H9 (cell line): ENCODE data around the gene DMBT1. TPM values are rescaled to one million over a fixed set of nuclear protein-coding genes. Genes with fewer than 3 reads are reported as not detected.

Experiments used
- DNase-seq: peaks from one replicate; pipeline ENCODE4 v3.0.0-alpha.2; 2017
- H2AFZ ChIP-seq: one replicate; pipeline ENCODE4 v1.6.1; 2013; ENCODE audit warnings: mild to moderate bottlenecking, low read length, control low read depth, moderate library complexity
- H2AK5ac ChIP-seq: 2 replicates; pipeline ENCODE4 v1.6.1; 2013; ENCODE audit warnings: low read length, control low read depth, mixed read lengths; ENCODE audit not compliant: insufficient read length
- H2BK120ac ChIP-seq: one replicate; pipeline ENCODE4 v1.6.1; 2013; ENCODE audit warnings: low read depth, mild to moderate bottlenecking, low read length, control low read depth, inconsistent platforms; ENCODE audit not compliant: poor library complexity, severe bottlenecking
- H2BK12ac ChIP-seq: 2 replicates; pipeline ENCODE4 v1.6.1; 2013; ENCODE audit warnings: low read length, control low read depth, mixed read lengths, low read depth; ENCODE audit not compliant: insufficient read length
- H2BK15ac ChIP-seq: 2 replicates; pipeline ENCODE4 v1.6.1; 2013; ENCODE audit warnings: low read depth, low read length, control low read depth
- H2BK20ac ChIP-seq: one replicate; pipeline ENCODE4 v1.6.1; 2013; ENCODE audit warnings: low read depth, mild to moderate bottlenecking, low read length, control low read depth, inconsistent platforms; ENCODE audit not compliant: poor library complexity, severe bottlenecking
- H2BK5ac ChIP-seq: 2 replicates; pipeline ENCODE4 v1.6.1; 2013; ENCODE audit warnings: low read length, control low read depth, mixed read lengths; ENCODE audit not compliant: insufficient read length
- H3K14ac ChIP-seq: 2 replicates; pipeline ENCODE4 v1.6.1; 2013; ENCODE audit warnings: low read length, control low read depth; ENCODE audit not compliant: insufficient read depth
- H3K18ac ChIP-seq: 2 replicates; pipeline ENCODE4 v1.6.1; 2013; ENCODE audit warnings: low read depth, mild to moderate bottlenecking, mixed read lengths, low read length, control low read depth; ENCODE audit not compliant: insufficient read length
- H3K23ac ChIP-seq: 2 replicates; pipeline ENCODE4 v1.6.1; 2013; ENCODE audit warnings: low read length, control low read depth, mixed read lengths, low read depth; ENCODE audit not compliant: insufficient read length
- H3K23me2 ChIP-seq: 2 replicates; pipeline ENCODE4 v1.6.1; 2013; ENCODE audit warnings: low read depth, mild to moderate bottlenecking, mixed read lengths, low read length, control low read depth; ENCODE audit not compliant: insufficient read length, poor library complexity, severe bottlenecking
- H3K27ac ChIP-seq: 2 replicates; pipeline ENCODE4 v1.5.1; 2013; ENCODE audit warnings: low read length, control low read depth, mixed read lengths, low read depth; ENCODE audit not compliant: insufficient read length
- H3K27me3 ChIP-seq: 2 replicates; pipeline ENCODE4 v1.6.1; 2013; ENCODE audit warnings: low read length, control low read depth, inconsistent platforms; ENCODE audit not compliant: insufficient read depth
- H3K4ac ChIP-seq: 2 replicates; pipeline ENCODE4 v1.6.1; 2013; ENCODE audit warnings: low read depth, mild to moderate bottlenecking, control low read depth, inconsistent platforms, low read length, moderate library complexity
- H3K4me1 ChIP-seq: 2 replicates; pipeline ENCODE4 v1.6.1; 2013; ENCODE audit warnings: low read length, control low read depth, inconsistent platforms; ENCODE audit not compliant: insufficient read depth
- H3K4me2 ChIP-seq: 2 replicates; pipeline ENCODE4 v1.6.1; 2013; ENCODE audit warnings: low read length, control low read depth, mixed read lengths; ENCODE audit not compliant: insufficient read length, insufficient read depth
- H3K56ac ChIP-seq: 2 replicates; pipeline ENCODE4 v1.6.1; 2013; ENCODE audit warnings: low read depth, mild to moderate bottlenecking, mixed read lengths, low read length, control low read depth; ENCODE audit not compliant: insufficient read length
- H3K79me1 ChIP-seq: 2 replicates; pipeline ENCODE4 v1.6.1; 2013; ENCODE audit warnings: low read depth, mild to moderate bottlenecking, moderate library complexity, low read length, control low read depth, inconsistent platforms; ENCODE audit not compliant: insufficient read depth, poor library complexity, severe bottlenecking
- H3K79me2 ChIP-seq: 2 replicates; pipeline ENCODE4 v1.6.1; 2013; ENCODE audit warnings: low read length, control low read depth, inconsistent platforms; ENCODE audit not compliant: insufficient read depth
- H3K9ac ChIP-seq: 2 replicates; pipeline ENCODE4 v1.6.1; 2013; ENCODE audit warnings: low read length, control low read depth, mixed read lengths; ENCODE audit not compliant: insufficient read length; ENCODE audit errors: extremely low read depth
- H3K9me3 ChIP-seq: one replicate; pipeline ENCODE4 v1.6.1; 2013; ENCODE audit warnings: low read depth, low read length, inconsistent platforms; ENCODE audit not compliant: control insufficient read depth
- H3T11ph ChIP-seq: one replicate; pipeline ENCODE4 v1.6.1; 2013; ENCODE audit warnings: mild to moderate bottlenecking, low read length, control low read depth, inconsistent platforms
- H4K20me1 ChIP-seq: one replicate; pipeline ENCODE4 v1.6.1; 2013; ENCODE audit not compliant: control insufficient read depth, insufficient read length, insufficient read depth
- H4K5ac ChIP-seq: 2 replicates; pipeline ENCODE4 v1.6.1; 2013; ENCODE audit warnings: low read depth, mild to moderate bottlenecking, mixed read lengths, low read length, control low read depth; ENCODE audit not compliant: insufficient read length
- H4K8ac ChIP-seq: replicated peaks from 2 replicates; pipeline ENCODE4 v1.6.1; 2013; ENCODE audit warnings: low read length, control low read depth, mixed read lengths, low read depth; ENCODE audit not compliant: insufficient read length
- H4K91ac ChIP-seq: 2 replicates; pipeline ENCODE4 v1.6.1; 2013; ENCODE audit warnings: low read depth, mild to moderate bottlenecking, moderate library complexity, mixed read lengths, low read length, control low read depth; ENCODE audit not compliant: insufficient read length
- H3K27ac Mint-ChIP-seq, 3 experiments: 2 replicates in 2 of 3; 3 replicates in 1 of 3; pipeline ENCODE4 v1.8.0; 2020 to 2021; ENCODE audit warnings: mixed read lengths in 3 of 3, mild to moderate bottlenecking in 1 of 3, moderate library complexity in 1 of 3
- H3K27me3 Mint-ChIP-seq: 2 replicates; pipeline ENCODE4 v1.8.0; 2021; ENCODE audit warnings: low read depth, mild to moderate bottlenecking, moderate library complexity, mixed read lengths
- H3K36me3 Mint-ChIP-seq, 3 experiments: 2 replicates in 2 of 3; 3 replicates in 1 of 3; pipeline ENCODE4 v1.8.0; 2020 to 2021; ENCODE audit warnings: low read depth in 3 of 3, mixed read lengths in 3 of 3; ENCODE audit not compliant: insufficient read depth in 1 of 3
- H3K4me1 Mint-ChIP-seq, 2 experiments: 2 replicates each; pipeline ENCODE4 v1.8.0; 2020; ENCODE audit warnings: mixed read lengths in 2 of 2
- H3K4me3 Mint-ChIP-seq, 2 experiments: 2 replicates in 1 of 2; 3 replicates in 1 of 2; pipeline ENCODE4 v1.8.0; 2020 to 2021; ENCODE audit warnings: mild to moderate bottlenecking in 2 of 2, mixed read lengths in 2 of 2, moderate library complexity in 1 of 2
- H3K9me3 Mint-ChIP-seq, 2 experiments: 2 replicates in 1 of 2; 3 replicates in 1 of 2; pipeline ENCODE4 v1.8.0; 2020; ENCODE audit warnings: mild to moderate bottlenecking in 2 of 2, mixed read lengths in 2 of 2, moderate library complexity in 1 of 2
- WGBS: extraction: QIAGEN DNeasy Blood & Tissue Kit; methylation state at CpG from one replicate; pipeline ENCODE4 v1.1.7; 2013; ENCODE audit warnings: missing lambda C conversion rate, low lambda C conversion rate, mixed read lengths; ENCODE audit not compliant: insufficient read length; ENCODE audit errors: extremely low coverage; 5-methylcytosine and 5-hydroxymethylcytosine counted together
- total RNA-seq: library from RNA; stranded (reverse); gene quantifications from 2 replicates; pipeline ENCODE4 v1.2.1, GENCODE V29; 2021
- TF ChIP-seq, protein P1 (sequence below): fragments of 200-600 bp; sonication (generic); conservative IDR thresholded peaks from 3 replicates; pipeline ENCODE4 v1.8.0; 2021; ENCODE audit warnings: antibody characterized with exemption, mild to moderate bottlenecking

The DMBT1 gene
- total RNA-seq, 1 experiment from 2014 or later, result 0.04 TPM

DNA sequence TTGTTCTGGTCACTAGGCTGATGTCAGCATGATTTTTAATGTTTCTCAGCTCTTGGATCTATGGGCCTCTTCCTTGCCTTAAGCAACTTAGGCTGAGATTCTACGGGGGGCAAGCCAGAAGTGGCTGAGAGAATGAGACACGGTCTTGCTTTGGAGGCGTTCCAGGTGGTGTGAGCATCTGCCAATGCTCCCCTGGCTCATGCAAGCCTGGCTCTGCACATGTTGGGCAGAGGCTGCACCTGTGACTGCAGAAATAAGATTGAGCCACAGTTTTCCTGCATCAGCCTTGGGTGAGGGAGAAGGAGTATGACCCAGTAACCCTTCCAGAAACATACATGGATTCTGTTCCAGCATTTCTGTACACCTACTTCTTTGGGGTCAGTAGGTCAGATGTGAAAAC is 97.2 kb downstream of the DMBT1 start:
- Histone ChIP-seq H3K4me1 (no peaks in the 10 kb centered on the region), H3T11ph (no peak overlapping the region), H4K5ac (no peak overlapping the region), H2AK5ac (no peak overlapping the region), H3K56ac (no peak overlapping the region), H3K23ac (no peak overlapping the region), H3K18ac (no peak overlapping the region), H3K14ac (no peak overlapping the region), H3K79me1 (no peaks in the 10 kb centered on the region), H2AFZ (no peak overlapping the region), H3K79me2 (no peaks in the 10 kb centered on the region), H2BK20ac (no peak overlapping the region), H3K4ac (no peak overlapping the region), H3K27me3 (no peaks in the 10 kb centered on the region), H3K27ac (no peak overlapping the region), H3K23me2 (no peaks in the 10 kb centered on the region), H3K9ac (no peak overlapping the region), H2BK5ac (no peak overlapping the region), H3K4me2 (no peak overlapping the region), H2BK12ac (no peak overlapping the region), H2BK15ac (no peak overlapping the region), H3K9me3 (no peaks in the 10 kb centered on the region), H4K8ac (no peak overlapping the region), H4K91ac (no peak overlapping the region), H4K20me1 (no peaks in the 10 kb centered on the region), H2BK120ac (no peak overlapping the region)
- H3K27me3 Mint-ChIP-seq, result peaks cover 17% of the 10 kb centered on the region
- no peak overlapping the region; a peak in 1 of 7 replicates for H3K27ac Mint-ChIP-seq
- no peak for DNase-seq
- peaks cover 3 to 4% of the 10 kb centered on the region in 2 experiments; a peak in 1 of 4 replicates for H3K4me1 Mint-ChIP-seq
- no CpG with 5 or more reads among the region's 3 CpGs for WGBS
- no peaks in the 10 kb centered on the region for H3K9me3 Mint-ChIP-seq
- no peaks in the 10 kb centered on the region for H3K36me3 Mint-ChIP-seq
- no peak overlapping the region for H3K4me3 Mint-ChIP-seq
- TF ChIP-seq, protein P1, sequence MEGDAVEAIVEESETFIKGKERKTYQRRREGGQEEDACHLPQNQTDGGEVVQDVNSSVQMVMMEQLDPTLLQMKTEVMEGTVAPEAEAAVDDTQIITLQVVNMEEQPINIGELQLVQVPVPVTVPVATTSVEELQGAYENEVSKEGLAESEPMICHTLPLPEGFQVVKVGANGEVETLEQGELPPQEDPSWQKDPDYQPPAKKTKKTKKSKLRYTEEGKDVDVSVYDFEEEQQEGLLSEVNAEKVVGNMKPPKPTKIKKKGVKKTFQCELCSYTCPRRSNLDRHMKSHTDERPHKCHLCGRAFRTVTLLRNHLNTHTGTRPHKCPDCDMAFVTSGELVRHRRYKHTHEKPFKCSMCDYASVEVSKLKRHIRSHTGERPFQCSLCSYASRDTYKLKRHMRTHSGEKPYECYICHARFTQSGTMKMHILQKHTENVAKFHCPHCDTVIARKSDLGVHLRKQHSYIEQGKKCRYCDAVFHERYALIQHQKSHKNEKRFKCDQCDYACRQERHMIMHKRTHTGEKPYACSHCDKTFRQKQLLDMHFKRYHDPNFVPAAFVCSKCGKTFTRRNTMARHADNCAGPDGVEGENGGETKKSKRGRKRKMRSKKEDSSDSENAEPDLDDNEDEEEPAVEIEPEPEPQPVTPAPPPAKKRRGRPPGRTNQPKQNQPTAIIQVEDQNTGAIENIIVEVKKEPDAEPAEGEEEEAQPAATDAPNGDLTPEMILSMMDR, result no peak
